Breast epithelium (tissue), 3 donors: ENCODE measurements around the gene VSNL1.

Experiments
- POLR2A ChIP-seq: fragments of 450-650 bp; IDR thresholded peaks from one replicate; pipeline ENCODE4 v1.6.1; 2016; ENCODE audit warnings: antibody characterized with exemption, mild to moderate bottlenecking, moderate library complexity
- POLR2AphosphoS5 ChIP-seq, 3 donors: sonication (generic); formaldehyde crosslinking; IDR thresholded peaks; one replicate each; pipeline ENCODE4 v1.6.1; 2017; ENCODE audit warnings: antibody characterized with exemption in 3 of 3
- TF ChIP-seq, protein P1 (sequence below), 3 donors: fragments of 450-650 bp; IDR thresholded peaks; one replicate each; pipeline ENCODE4 v1.5.1; 2016 to 2017; ENCODE audit warnings: antibody characterized with exemption in 3 of 3, mild to moderate bottlenecking in 3 of 3, moderate library complexity in 3 of 3

DNA sequence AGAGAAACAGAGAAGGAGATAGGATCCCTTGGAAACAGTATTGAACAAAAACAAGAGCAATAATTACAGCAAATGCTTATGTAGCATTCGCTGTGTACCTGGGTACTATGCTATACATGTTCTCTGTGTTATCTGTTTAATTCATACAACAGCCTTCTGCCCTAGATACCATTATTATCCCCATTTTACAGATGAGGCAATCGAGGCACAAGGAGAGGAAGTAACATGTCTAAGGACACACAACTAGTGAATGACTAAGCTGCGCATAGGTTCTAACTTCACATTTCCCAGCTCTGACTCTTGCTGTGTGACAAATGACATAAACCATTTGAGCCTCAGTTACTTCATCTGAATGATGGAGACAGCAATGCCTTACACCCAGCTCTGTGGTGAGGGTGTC, 70.5 kb downstream of the VSNL1 start:
- TF ChIP-seq, protein P1, sequence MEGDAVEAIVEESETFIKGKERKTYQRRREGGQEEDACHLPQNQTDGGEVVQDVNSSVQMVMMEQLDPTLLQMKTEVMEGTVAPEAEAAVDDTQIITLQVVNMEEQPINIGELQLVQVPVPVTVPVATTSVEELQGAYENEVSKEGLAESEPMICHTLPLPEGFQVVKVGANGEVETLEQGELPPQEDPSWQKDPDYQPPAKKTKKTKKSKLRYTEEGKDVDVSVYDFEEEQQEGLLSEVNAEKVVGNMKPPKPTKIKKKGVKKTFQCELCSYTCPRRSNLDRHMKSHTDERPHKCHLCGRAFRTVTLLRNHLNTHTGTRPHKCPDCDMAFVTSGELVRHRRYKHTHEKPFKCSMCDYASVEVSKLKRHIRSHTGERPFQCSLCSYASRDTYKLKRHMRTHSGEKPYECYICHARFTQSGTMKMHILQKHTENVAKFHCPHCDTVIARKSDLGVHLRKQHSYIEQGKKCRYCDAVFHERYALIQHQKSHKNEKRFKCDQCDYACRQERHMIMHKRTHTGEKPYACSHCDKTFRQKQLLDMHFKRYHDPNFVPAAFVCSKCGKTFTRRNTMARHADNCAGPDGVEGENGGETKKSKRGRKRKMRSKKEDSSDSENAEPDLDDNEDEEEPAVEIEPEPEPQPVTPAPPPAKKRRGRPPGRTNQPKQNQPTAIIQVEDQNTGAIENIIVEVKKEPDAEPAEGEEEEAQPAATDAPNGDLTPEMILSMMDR (IDR thresholded peaks at IDR 0.05), result no peak
- TF ChIP-seq POLR2A (no peak), POLR2AphosphoS5 (IDR thresholded peaks at IDR 0.05) (no peak)
